GM23248 (cell line): ENCODE data around the gene IKZF4. TPM values are rescaled to one million over a fixed set of nuclear protein-coding genes. Genes with fewer than 3 reads are reported as not detected.
"Not testable (repeated sequence)": the region's sequence is repeated elsewhere in the genome, so short reads cannot be mapped to it uniquely, and the experiment has no call there.

Experiments used
- DNase-seq: peaks from one replicate; pipeline ENCODE4 v3.0.0-alpha.2; 2015
- H2AFZ ChIP-seq: fragments of 200-600 bp; sonication (generic); 2 replicates; pipeline ENCODE4 v1.6.1; 2016; ENCODE audit warnings: antibody characterized with exemption
- H3F3A ChIP-seq: fragments of 200-600 bp; sonication (generic); 2 replicates; pipeline ENCODE4 v1.6.1; 2016; ENCODE audit warnings: mild to moderate bottlenecking, antibody characterized with exemption, mixed run types; ENCODE audit not compliant: insufficient read depth
- H3K27ac ChIP-seq: fragments of 200-600 bp; sonication (generic); 2 replicates; pipeline ENCODE4 v1.5.1; 2016; ENCODE audit warnings: mild to moderate bottlenecking
- H3K27me3 ChIP-seq: fragments of 200-600 bp; sonication (generic); replicated peaks from 2 replicates; pipeline ENCODE4 v1.6.1; 2016; ENCODE audit warnings: mild to moderate bottlenecking; ENCODE audit not compliant: insufficient read depth
- H3K36me3 ChIP-seq: fragments of 200-600 bp; sonication (generic); 2 replicates; pipeline ENCODE4 v1.6.1; 2016; ENCODE audit warnings: low read depth, mild to moderate bottlenecking
- H3K4me1 ChIP-seq: fragments of 200-600 bp; sonication (generic); 2 replicates; pipeline ENCODE4 v1.6.1; 2016; ENCODE audit warnings: mild to moderate bottlenecking; ENCODE audit not compliant: insufficient read depth
- H3K4me2 ChIP-seq: fragments of 200-600 bp; sonication (generic); one replicate; pipeline ENCODE4 v1.6.1; 2016; ENCODE audit warnings: mild to moderate bottlenecking; ENCODE audit not compliant: unreplicated experiment
- H3K4me3 ChIP-seq: fragments of 200-600 bp; sonication (generic); 2 replicates; pipeline ENCODE4 v1.5.1; 2016; ENCODE audit warnings: mild to moderate bottlenecking
- H3K79me2 ChIP-seq: fragments of 200-600 bp; sonication (generic); 2 replicates; pipeline ENCODE4 v1.6.1; 2016; ENCODE audit warnings: mild to moderate bottlenecking; ENCODE audit not compliant: insufficient read depth
- H3K9ac ChIP-seq: fragments of 200-600 bp; sonication (generic); 2 replicates; pipeline ENCODE4 v1.6.1; 2016; ENCODE audit warnings: mild to moderate bottlenecking
- H3K9me2 ChIP-seq: fragments of 200-600 bp; sonication (generic); 2 replicates; pipeline ENCODE4 v1.6.1; 2016; ENCODE audit warnings: mixed run types, mild to moderate bottlenecking, moderate library complexity; ENCODE audit not compliant: insufficient read depth
- H3K9me3 ChIP-seq: fragments of 200-600 bp; sonication (generic); one replicate; pipeline ENCODE4 v1.6.1; 2017; ENCODE audit warnings: low read depth
- H4K20me1 ChIP-seq: fragments of 200-600 bp; sonication (generic); 2 replicates; pipeline ENCODE4 v1.6.0; 2016; ENCODE audit not compliant: insufficient read depth
- EZH2 ChIP-seq: fragments of 200-600 bp; sonication (generic); IDR thresholded peaks from 2 replicates; pipeline ENCODE4 v1.6.1; 2018; ENCODE audit warnings: antibody characterized with exemption, mild to moderate bottlenecking; ENCODE audit not compliant: insufficient read depth, poor library complexity, severe bottlenecking
- EZH2phosphoT487 ChIP-seq: fragments of 200-600 bp; sonication (generic); IDR thresholded peaks from 2 replicates; pipeline ENCODE4 v1.6.1; 2018; ENCODE audit warnings: antibody characterized with exemption, moderate library complexity, mild to moderate bottlenecking, low read depth; ENCODE audit not compliant: insufficient read depth
- whole genome bisulfite sequencing, 2 experiments: methylation state at CpG; one replicate each; pipeline ENCODE4 v1.1.6; 2015 to 2017; ENCODE audit warnings: low lambda C conversion rate in 2 of 2, low coverage in 1 of 2; ENCODE audit errors: missing lambda C conversion rate in 2 of 2; 5-methylcytosine and 5-hydroxymethylcytosine counted together
- in situ Hi-C: fragments of 300-500 bp; cut with MboI; formaldehyde crosslinking; loops from 2 replicates; pipeline ENCODE4 v1.15.0; 2020
- polyA plus RNA-seq: library from polyadenylated mRNA; unstranded; fragments of >200 nt; fragmentation: Nextera tagmentation; extraction: Ambion mirVana; gene quantifications from 2 replicates; pipeline ENCODE4 v1.2.1, GENCODE V29; 2016
- total RNA-seq: library from RNA; depleted of rRNA; stranded (reverse); fragments of >200 nt; shearing (Covaris generic); gene quantifications from 2 replicates; pipeline ENCODE4 v1.2.3, GENCODE V29; 2014

Gene IKZF4
- total and polyA plus RNA-seq, 2 experiments from 2014 or later, result 0.99 to 1.4 TPM

DNA sequence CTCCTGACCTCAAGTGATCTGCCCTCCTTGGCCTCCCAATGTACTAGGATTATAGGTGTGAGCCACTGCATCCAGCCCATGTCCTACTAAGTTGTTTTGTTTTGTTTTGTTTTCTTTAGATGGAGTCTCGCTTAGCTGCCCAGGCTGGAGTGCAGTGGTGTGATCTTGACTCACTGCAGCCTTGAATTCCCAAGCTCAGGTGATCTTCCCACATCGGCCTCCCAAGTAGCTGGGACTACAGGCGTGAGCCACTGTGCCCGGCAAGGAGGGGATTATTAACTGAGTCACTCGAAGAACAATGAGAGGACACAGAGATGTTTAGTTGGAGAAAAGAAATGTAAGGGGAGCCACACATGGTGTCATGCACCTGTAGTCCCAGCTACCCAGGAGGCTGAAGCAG, 41.1 kb downstream of the IKZF4 start:
- H3K4me3 ChIP-seq, result no peak overlapping the region
- H3K9me3 ChIP-seq, result no peaks in the 10 kb centered on the region
- no peaks in the 10 kb centered on the region for H4K20me1 ChIP-seq
- no peak overlapping the region for H3K27ac ChIP-seq
- no peak for TF ChIP-seq EZH2
- no peak for TF ChIP-seq EZH2phosphoT487
- in situ Hi-C loops, result no loop called here
- no peak overlapping the region for H2AFZ ChIP-seq
- H3K36me3 ChIP-seq, result no peaks in the 10 kb centered on the region
- no peak overlapping the region for H3K4me2 ChIP-seq
- no peaks in the 10 kb centered on the region for H3K79me2 ChIP-seq
- H3K4me1 ChIP-seq, result peaks cover 21% of the 10 kb centered on the region
- peaks cover 5% of the 10 kb centered on the region; the same call in 1 of the 2 replicates for H3F3A ChIP-seq
- no peaks in the 10 kb centered on the region for H3K9me2 ChIP-seq
- H3K9ac ChIP-seq, result no peak overlapping the region
- H3K27me3 ChIP-seq, result no peaks in the 10 kb centered on the region
- no peak for DNase-seq
- 70 to 74% methylated on average over 5 of the region's 5 CpGs for WGBS, 2 experiments

DNA sequence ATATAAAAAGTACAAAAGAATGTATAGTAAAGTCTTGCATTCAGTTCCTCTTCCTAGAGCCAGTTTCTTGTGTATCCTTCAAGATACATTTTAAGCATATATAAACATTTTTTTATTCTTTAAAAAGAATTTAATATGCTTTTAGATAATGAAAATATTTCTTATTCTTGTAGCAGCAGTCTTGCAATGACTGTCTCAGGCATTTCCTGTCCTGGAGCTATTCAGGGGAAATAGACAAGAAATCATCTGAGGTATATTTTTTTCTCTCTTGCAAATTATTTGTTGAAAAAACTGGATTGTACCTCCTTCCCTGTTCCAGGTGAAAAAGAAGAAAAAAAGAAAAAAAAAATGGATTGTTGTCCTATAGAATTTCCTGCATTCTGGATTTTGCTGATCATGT, 42.2 kb downstream of the IKZF4 start:
- Histone ChIP-seq H2AFZ (no peak overlapping the region), H3K36me3 (no peaks in the 10 kb centered on the region), H3K79me2 (no peaks in the 10 kb centered on the region), H3K4me3 (no peak overlapping the region), H3K4me2 (peak overlapping the region; percentile 17), H3K27ac (no peak overlapping the region), H3K4me1 (peaks cover 21% of the 10 kb centered on the region), H3F3A (peaks cover 5% of the 10 kb centered on the region; the same call in 1 of the 2 replicates), H3K9ac (no peak overlapping the region), H4K20me1 (no peaks in the 10 kb centered on the region), H3K27me3 (no peaks in the 10 kb centered on the region), H3K9me2 (no peaks in the 10 kb centered on the region), H3K9me3 (no peaks in the 10 kb centered on the region)
- in situ Hi-C loops, result no loop called here
- no peak for TF ChIP-seq EZH2phosphoT487
- TF ChIP-seq EZH2, result no peak
- peak; percentile 37 for DNase-seq

DNA sequence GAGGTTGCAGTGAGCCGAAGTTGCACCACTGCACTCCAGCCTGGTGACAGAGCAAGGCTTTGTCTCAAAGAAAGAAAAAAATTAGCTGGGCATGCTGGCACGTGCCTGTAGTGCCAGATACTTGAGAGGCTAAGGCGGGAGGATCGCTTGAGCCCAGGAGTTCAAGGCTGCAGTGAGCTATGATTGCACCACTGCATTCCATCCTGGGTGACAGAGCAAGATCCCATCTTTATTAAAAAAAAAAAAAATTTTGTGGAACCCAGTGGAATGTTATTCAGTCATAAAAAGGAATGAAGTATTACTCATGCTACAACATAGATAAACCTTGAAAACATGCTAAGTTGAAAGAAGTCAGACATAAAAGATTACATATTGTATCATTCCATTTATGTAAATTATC, 50.8 kb downstream of the IKZF4 start:
- DNase-seq, result peak; percentile 65
- H2AFZ ChIP-seq, result no peak overlapping the region
- H3K9me3 ChIP-seq, result no peaks in the 10 kb centered on the region
- no peaks in the 10 kb centered on the region for H3K79me2 ChIP-seq
- TF ChIP-seq EZH2 (no peak), EZH2phosphoT487 (no peak)
- H3F3A ChIP-seq, result no peaks in the 10 kb centered on the region
- H3K4me1 ChIP-seq, result peaks cover 9% of the 10 kb centered on the region
- no peaks in the 10 kb centered on the region for H3K27me3 ChIP-seq
- no peak overlapping the region; the same call in 1 of the 2 replicates for H3K27ac ChIP-seq
- H3K9ac ChIP-seq, result no peak overlapping the region
- H4K20me1 ChIP-seq, result no peaks in the 10 kb centered on the region
- in situ Hi-C loops, result no loop called here
- 47 to 57% methylated on average over 4 of the region's 4 CpGs for WGBS, 2 experiments
- no peak overlapping the region for H3K4me2 ChIP-seq
- H3K36me3 ChIP-seq, result no peaks in the 10 kb centered on the region
- H3K4me3 ChIP-seq, result no peak overlapping the region
- H3K9me2 ChIP-seq, result no peaks in the 10 kb centered on the region

DNA sequence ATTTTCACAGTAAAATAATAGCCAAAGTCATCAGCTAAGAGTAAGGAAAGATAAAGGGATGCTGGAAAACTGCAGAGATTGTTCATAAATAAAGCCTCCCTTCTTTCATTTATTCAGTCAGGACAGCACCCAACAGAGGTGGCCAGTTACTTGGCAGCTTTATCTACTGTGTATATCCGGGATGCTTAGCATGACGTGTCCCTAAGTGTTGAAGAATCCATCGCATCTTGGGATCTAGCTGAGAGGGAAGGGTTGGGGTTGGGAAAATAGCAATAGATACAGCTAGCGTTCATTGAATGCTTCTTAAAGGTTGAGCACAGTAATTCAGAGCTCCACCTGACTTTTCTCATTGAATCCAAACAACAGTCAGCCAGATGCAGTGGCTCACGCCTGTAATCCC, 53.6 kb downstream of the IKZF4 start:
- no peaks in the 10 kb centered on the region for H3K79me2 ChIP-seq
- H3K9ac ChIP-seq, result no peak overlapping the region
- no peaks in the 10 kb centered on the region for H3K27me3 ChIP-seq
- H3K36me3 ChIP-seq, result no peaks in the 10 kb centered on the region
- no peak overlapping the region for H3K4me2 ChIP-seq
- 86 to 89% methylated on average over 5 of the region's 5 CpGs for WGBS, 2 experiments
- in situ Hi-C loops, result no loop called here
- H3K27ac ChIP-seq, result no peak overlapping the region
- H3K9me3 ChIP-seq, result no peaks in the 10 kb centered on the region
- peaks cover 6% of the 10 kb centered on the region for H3F3A ChIP-seq
- no peaks in the 10 kb centered on the region for H4K20me1 ChIP-seq
- H3K9me2 ChIP-seq, result no peaks in the 10 kb centered on the region
- no peak for DNase-seq
- peaks cover 9% of the 10 kb centered on the region for H3K4me1 ChIP-seq
- TF ChIP-seq EZH2phosphoT487 (no peak), EZH2 (no peak)
- H2AFZ ChIP-seq, result no peak overlapping the region
- no peak overlapping the region for H3K4me3 ChIP-seq

DNA sequence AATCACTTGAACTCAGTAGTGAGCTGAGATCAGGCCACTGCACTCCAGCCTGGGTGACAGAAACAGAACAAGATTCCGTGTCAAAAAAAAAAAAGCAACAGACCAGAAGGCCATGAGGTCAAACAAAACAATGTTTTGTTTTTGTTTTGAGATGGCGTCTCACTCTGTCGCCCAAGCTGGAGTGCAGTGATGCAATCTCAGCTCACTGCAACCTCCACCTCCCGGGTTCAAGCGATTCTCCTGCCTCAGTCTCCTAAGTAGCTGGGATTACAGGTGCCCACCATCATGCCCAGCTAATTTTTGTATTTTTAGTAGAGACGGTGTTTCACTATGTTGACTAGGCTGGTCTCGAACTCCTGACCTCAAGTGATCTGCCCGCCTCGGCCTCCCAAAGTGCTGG, 57.1 kb downstream of the IKZF4 start:
- H3K36me3 ChIP-seq, DNase-seq, H3K27me3 ChIP-seq, H3F3A ChIP-seq, H3K27ac ChIP-seq, in situ Hi-C loops, H3K4me2 ChIP-seq, H3K4me1 ChIP-seq, H3K9me3 ChIP-seq, H4K20me1 ChIP-seq, H3K79me2 ChIP-seq, H3K9me2 ChIP-seq, H3K4me3 ChIP-seq, H2AFZ ChIP-seq, H3K9ac ChIP-seq: not testable (repeated sequence)
- 96% methylated on average over 9 of the region's 9 CpGs for WGBS, 2 experiments
